Hematopoietic multipotent progenitor cell treated with erythropoietin and hydrocortisone succinate and interleukin-3 and kit ligand, for 15 days (in vitro differentiated cells): Measurements from ENCODE around the gene FAM117B.
"Not testable (repeated sequence)": the region's sequence is repeated elsewhere in the genome, so short reads cannot be mapped to it uniquely, and the experiment has no call there.

Experiments used
- DNase-seq: peaks from one replicate; pipeline ENCODE4 v3.0.0-alpha.2; 2015; ENCODE audit warnings: low spot score

Gene FAM117B

GRCh38 chr2:202703091-202703490 lies 68.3 kb downstream of the FAM117B start:
- DNase-seq, result no peak

GRCh38 chr2:202704248-202704647 lies 69.5 kb downstream of the FAM117B start:
- DNase-seq, result no peak

GRCh38 chr2:202705446-202706020 lies 70.8 kb downstream of the FAM117B start:
- no peak for DNase-seq

GRCh38 chr2:202714971-202715935 lies 80.5 kb downstream of the FAM117B start:
- not testable (repeated sequence) for DNase-seq

GRCh38 chr2:202716114-202716718 lies 81.4 kb downstream of the FAM117B start:
- no peak for DNase-seq

GRCh38 chr2:202716953-202717597 lies 82.3 kb downstream of the FAM117B start:
- no peak for DNase-seq

GRCh38 chr2:202717598-202718310 lies 83.0 kb downstream of the FAM117B start:
- DNase-seq, result no peak

- DNase-seq, result no peak
Observed at GRCh38 chr2:202718614-202719013, 83.8 kb downstream of the FAM117B start.

- no peak for DNase-seq
Observed at GRCh38 chr2:202720226-202720625, 85.5 kb downstream of the FAM117B start.

GRCh38 chr2:202721621-202722020 lies 86.9 kb downstream of the FAM117B start:
- no peak for DNase-seq

GRCh38 chr2:202723746-202724145 lies 89.0 kb downstream of the FAM117B start:
- no peak for DNase-seq

- no peak for DNase-seq
Observed at GRCh38 chr2:202726070-202726469, 91.3 kb downstream of the FAM117B start.

- no peak for DNase-seq
Observed at GRCh38 chr2:202736826-202737225, 102.1 kb downstream of the FAM117B start.

- no peak for DNase-seq
Observed at GRCh38 chr2:202743613-202744012, 108.8 kb downstream of the FAM117B start.

- DNase-seq, result no peak
Observed at GRCh38 chr2:202749477-202749876, 114.7 kb downstream of the FAM117B start.

GRCh38 chr2:202750763-202751427 lies 116.1 kb downstream of the FAM117B start:
- DNase-seq, result no peak

- DNase-seq, result no peak
Observed at GRCh38 chr2:202752071-202752470, 117.3 kb downstream of the FAM117B start.

GRCh38 chr2:202754936-202755335 lies 120.2 kb downstream of the FAM117B start:
- DNase-seq, result no peak

- no peak for DNase-seq
Observed at GRCh38 chr2:202756598-202756997, 121.8 kb downstream of the FAM117B start.

- DNase-seq, result no peak
Observed at GRCh38 chr2:202757339-202757738, 122.6 kb downstream of the FAM117B start.

- no peak for DNase-seq
Observed at GRCh38 chr2:202758128-202758527, 123.4 kb downstream of the FAM117B start.
